ENCODE results near the gene NAV2.

- TF ChIP-seq CTCF (IDR thresholded peaks at IDR 0.05) (no peak), POLR2A (IDR thresholded peaks at IDR 0.05) (no peak), EP300 (IDR thresholded peaks at IDR 0.05) (no peak)
These were observed 109.4 kb downstream of the NAV2 start for GRCh38 chr11:19821993-19822392.
